Measurements from ENCODE around the gene SMCO4. TPM values are rescaled to one million over a fixed set of nuclear protein-coding genes. Genes with fewer than 3 reads are reported as not detected.

The SMCO4 gene
- total and polyA plus RNA-seq, 5 donors, result 31.8 to 95.6 (median 60.5) TPM

- Histone ChIP-seq H3K9me3 (ENCODE audit: control insufficient read depth, low read length) (no peaks in the 10 kb centered on the region), H3K4me3 (ENCODE audit: low read length) (no peak overlapping the region), H3K4me1 (ENCODE audit: control insufficient read depth, insufficient read depth, low read length) (no peaks in the 10 kb centered on the region), H3K27me3 (ENCODE audit: control insufficient read depth, insufficient read depth) (no peaks in the 10 kb centered on the region), H3K27ac (ENCODE audit: low read length) (no peak overlapping the region)
- no peak for ATAC-seq
- no peak for DNase-seq
- intact Hi-C loops (cut with DNase I), result no loop called here
- 87% methylated on average over 2 of the region's 2 CpGs for WGBS
Measured at GRCh38 chr11:93574638-93575220, 31.5 kb upstream of the SMCO4 start.

DNA sequence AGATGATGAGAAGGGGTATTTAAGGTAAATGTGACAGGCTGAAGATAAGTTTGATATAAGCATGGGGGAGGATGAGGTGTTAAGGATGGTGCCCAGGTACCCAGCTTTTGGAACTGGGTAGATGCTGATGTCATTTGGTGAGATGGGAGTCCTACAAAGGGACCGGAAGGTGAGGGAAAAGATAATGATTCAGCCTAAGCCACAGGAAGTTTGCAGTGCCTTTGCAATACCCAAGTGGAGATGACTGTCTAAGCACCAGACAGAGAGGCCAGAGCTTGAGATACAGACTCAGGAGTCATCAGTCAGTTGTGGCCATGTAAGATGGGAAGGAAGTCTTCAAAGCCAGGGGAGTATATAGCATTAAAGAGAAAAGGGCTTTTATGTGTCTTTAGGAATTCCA is 30.0 kb upstream of the SMCO4 start:
- Histone ChIP-seq H3K27ac (ENCODE audit: low read length) (no peak overlapping the region), H3K4me3 (ENCODE audit: low read length) (no peak overlapping the region), H3K4me1 (ENCODE audit: control insufficient read depth, insufficient read depth, low read length) (no peaks in the 10 kb centered on the region), H3K9me3 (ENCODE audit: control insufficient read depth, low read length) (no peaks in the 10 kb centered on the region), H3K27me3 (ENCODE audit: control insufficient read depth, insufficient read depth) (no peaks in the 10 kb centered on the region)
- no peak for DNase-seq
- WGBS, result 76% methylated on average over 1 of the region's 1 CpG
- intact Hi-C loops (cut with DNase I), result no loop called here
- no peak for ATAC-seq

DNA sequence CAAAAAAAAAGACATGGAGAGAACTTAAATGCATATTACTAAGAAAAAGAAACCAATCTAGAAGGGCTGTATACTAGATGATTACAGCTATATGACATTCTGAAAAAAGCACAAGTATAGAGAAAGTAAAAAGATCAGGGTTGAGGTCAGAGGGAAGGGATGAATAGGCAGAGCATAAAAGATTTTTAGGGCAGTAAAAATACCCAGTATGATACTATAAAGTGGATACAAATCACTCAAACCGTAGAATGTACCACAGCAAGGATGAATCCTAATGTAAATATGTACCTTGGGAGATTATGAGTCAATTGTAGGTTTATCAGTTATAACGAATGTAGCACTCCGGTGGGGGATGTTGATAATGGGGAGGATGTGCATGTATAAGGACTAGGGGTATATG is 29.4 kb upstream of the SMCO4 start:
- DNase-seq (no peak), ATAC-seq (no peak)
- peaks cover under 1% of the 10 kb centered on the region for H3K4me1 ChIP-seq (ENCODE audit: control insufficient read depth, insufficient read depth, low read length)
- H3K9me3 ChIP-seq (ENCODE audit: control insufficient read depth, low read length), result no peaks in the 10 kb centered on the region
- no peak overlapping the region for H3K4me3 ChIP-seq (ENCODE audit: low read length)
- H3K27ac ChIP-seq (ENCODE audit: low read length), result no peak overlapping the region
- intact Hi-C loops (cut with DNase I), result no loop called here
- 72% methylated on average over 3 of the region's 3 CpGs for WGBS
- H3K27me3 ChIP-seq (ENCODE audit: control insufficient read depth, insufficient read depth), result no peaks in the 10 kb centered on the region

DNA sequence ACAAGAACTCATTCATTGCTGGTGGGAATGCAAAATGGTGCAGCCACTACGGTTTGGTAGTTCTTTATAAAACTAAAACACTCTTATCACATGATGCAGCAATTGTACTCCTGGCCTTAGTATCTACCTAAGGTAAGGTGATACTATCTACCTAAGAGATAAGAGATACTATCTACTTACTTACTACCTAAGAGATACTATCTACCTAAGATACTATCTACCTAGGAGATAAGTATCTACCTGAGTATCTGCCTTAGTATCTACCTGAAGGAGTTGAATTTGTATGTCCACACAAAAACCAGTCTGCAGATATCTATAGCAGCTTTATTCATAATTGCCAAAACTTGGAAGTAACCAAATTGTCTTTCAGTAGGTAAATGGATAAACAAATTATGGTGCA is 29.0 kb upstream of the SMCO4 start:
- H3K27me3 ChIP-seq (ENCODE audit: control insufficient read depth, insufficient read depth), result no peaks in the 10 kb centered on the region
- H3K4me1 ChIP-seq (ENCODE audit: control insufficient read depth, insufficient read depth, low read length), result peaks cover 4% of the 10 kb centered on the region
- no peak for DNase-seq
- no peak overlapping the region for H3K4me3 ChIP-seq (ENCODE audit: low read length)
- 76% methylated on average over 1 of the region's 1 CpG for WGBS
- no peak for ATAC-seq
- intact Hi-C loops (cut with DNase I), result no loop called here
- no peaks in the 10 kb centered on the region for H3K9me3 ChIP-seq (ENCODE audit: control insufficient read depth, low read length)
- no peak overlapping the region for H3K27ac ChIP-seq (ENCODE audit: low read length)

DNA sequence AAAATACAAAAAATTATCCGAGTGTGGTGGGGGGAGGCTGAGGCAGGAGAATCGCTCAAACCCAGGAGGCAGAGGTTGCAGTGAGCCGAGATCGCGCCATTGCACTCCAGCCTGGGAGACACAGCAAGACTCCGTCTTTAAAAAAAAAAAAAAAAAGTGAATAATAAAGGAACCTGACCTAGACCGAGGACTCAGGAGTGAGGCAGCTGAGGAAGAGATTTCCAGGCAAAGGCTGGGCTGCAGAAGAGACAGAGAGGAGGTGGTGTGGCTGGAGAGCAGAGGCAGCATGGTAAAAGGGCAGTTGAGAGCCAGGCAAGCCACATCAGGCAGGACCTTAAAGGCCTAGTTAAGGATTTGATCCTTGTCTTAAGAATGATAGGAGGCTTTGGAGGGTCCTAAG is 28.4 kb upstream of the SMCO4 start:
- no peak overlapping the region for H3K27ac ChIP-seq (ENCODE audit: low read length)
- H3K27me3 ChIP-seq (ENCODE audit: control insufficient read depth, insufficient read depth), result no peaks in the 10 kb centered on the region
- WGBS, result 84% methylated on average over 7 of the region's 7 CpGs
- H3K4me3 ChIP-seq (ENCODE audit: low read length), result no peak overlapping the region
- intact Hi-C loops (cut with DNase I), result no loop called here
- DNase-seq (no peak), ATAC-seq (no peak)
- peaks cover 4% of the 10 kb centered on the region for H3K4me1 ChIP-seq (ENCODE audit: control insufficient read depth, insufficient read depth, low read length)
- H3K9me3 ChIP-seq (ENCODE audit: control insufficient read depth, low read length), result no peaks in the 10 kb centered on the region

DNA sequence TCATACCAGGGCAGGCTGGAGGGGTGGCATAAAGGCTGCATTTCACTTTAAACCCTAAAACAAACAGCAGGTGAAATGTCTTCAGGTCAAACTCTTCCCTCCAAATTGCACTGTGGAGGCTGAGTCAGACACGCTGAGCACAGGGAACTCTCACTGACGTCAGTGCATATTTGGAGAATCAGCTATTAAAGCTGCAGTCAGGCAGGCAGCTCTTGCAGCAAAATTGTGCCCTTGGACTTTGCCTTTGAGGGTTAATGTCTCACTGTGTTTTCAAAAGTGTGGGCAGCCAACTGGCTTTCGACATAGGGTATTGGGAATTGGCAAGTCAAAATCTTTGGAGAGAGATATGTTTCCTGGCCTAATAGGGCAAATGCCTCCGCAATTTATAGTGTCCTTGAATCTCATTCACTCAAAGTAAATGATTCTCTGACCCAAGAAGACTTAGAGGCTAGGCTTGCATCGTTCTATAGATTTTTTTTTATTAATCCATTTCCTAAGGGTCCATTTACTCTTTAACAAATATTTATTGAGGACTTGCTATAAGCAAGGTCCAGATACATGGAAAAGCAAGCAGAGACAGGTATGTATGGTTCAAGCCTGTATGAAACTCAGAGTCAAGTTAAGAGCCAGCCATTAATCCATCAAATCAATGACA is 27.7 kb upstream of the SMCO4 start:
- DNase-seq (peak in 1 of 3 donors; percentile 20), ATAC-seq (peak; percentile 49 to 81)
- Histone ChIP-seq H3K27me3 (ENCODE audit: control insufficient read depth, insufficient read depth) (no peaks in the 10 kb centered on the region), H3K9me3 (ENCODE audit: control insufficient read depth, low read length) (no peaks in the 10 kb centered on the region), H3K27ac (ENCODE audit: low read length) (no peak overlapping the region), H3K4me3 (ENCODE audit: low read length) (no peak overlapping the region), H3K4me1 (ENCODE audit: control insufficient read depth, insufficient read depth, low read length) (peaks cover 4% of the 10 kb centered on the region)
- 35% methylated on average over 5 of the region's 5 CpGs for WGBS
- intact Hi-C loops (cut with DNase I), result no loop called here

DNA sequence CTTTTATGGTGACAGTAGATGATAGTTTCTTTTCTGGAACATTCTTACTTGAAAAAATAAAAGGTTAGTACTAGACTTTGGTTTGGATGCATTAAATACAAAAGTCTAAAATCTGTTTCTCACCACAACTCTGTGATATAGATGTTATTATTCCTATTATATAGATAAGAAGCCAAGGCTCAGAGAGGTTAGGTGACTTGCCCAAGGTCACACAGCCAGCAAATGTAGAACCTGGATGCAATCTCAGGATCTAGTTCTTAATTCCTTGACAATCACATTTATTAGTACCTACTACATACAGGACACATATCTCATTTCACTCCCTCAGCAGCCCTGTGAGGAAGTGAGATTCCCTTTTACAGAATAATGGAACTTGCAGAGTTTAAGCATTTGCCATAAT is 26.3 kb upstream of the SMCO4 start:
- Histone ChIP-seq H3K4me3 (ENCODE audit: low read length) (no peak overlapping the region), H3K27me3 (ENCODE audit: control insufficient read depth, insufficient read depth) (no peaks in the 10 kb centered on the region), H3K9me3 (ENCODE audit: control insufficient read depth, low read length) (no peaks in the 10 kb centered on the region), H3K4me1 (ENCODE audit: control insufficient read depth, insufficient read depth, low read length) (peaks cover 4% of the 10 kb centered on the region), H3K27ac (ENCODE audit: low read length) (no peak overlapping the region)
- DNase-seq (no peak), ATAC-seq (no peak)
- intact Hi-C loops (cut with DNase I), result no loop called here

GRCh38 chr11:93568726-93569125 is 25.5 kb upstream of the SMCO4 start:
- Histone ChIP-seq H3K27ac (ENCODE audit: low read length) (no peak overlapping the region), H3K27me3 (ENCODE audit: control insufficient read depth, insufficient read depth) (no peaks in the 10 kb centered on the region), H3K9me3 (ENCODE audit: control insufficient read depth, low read length) (no peaks in the 10 kb centered on the region), H3K4me3 (ENCODE audit: low read length) (no peak overlapping the region), H3K4me1 (ENCODE audit: control insufficient read depth, insufficient read depth, low read length) (peaks cover 4% of the 10 kb centered on the region)
- 86% methylated on average over 2 of the region's 2 CpGs for WGBS
- ATAC-seq (no peak), DNase-seq (no peak)
- intact Hi-C loops (cut with DNase I), result no loop called here

GRCh38 chr11:93567401-93567895 is 24.3 kb upstream of the SMCO4 start:
- intact Hi-C loops (cut with DNase I), result no loop called here
- no peaks in the 10 kb centered on the region for H3K9me3 ChIP-seq (ENCODE audit: control insufficient read depth, low read length)
- no peak overlapping the region for H3K4me3 ChIP-seq (ENCODE audit: low read length)
- ATAC-seq (peak; percentile 95), DNase-seq (peak; percentile 81 to 91 (median 91))
- no peak overlapping the region for H3K27ac ChIP-seq (ENCODE audit: low read length)
- WGBS, result 21% methylated on average over 7 of the region's 7 CpGs
- no peaks in the 10 kb centered on the region for H3K27me3 ChIP-seq (ENCODE audit: control insufficient read depth, insufficient read depth)
- H3K4me1 ChIP-seq (ENCODE audit: control insufficient read depth, insufficient read depth, low read length), result peaks cover 4% of the 10 kb centered on the region

- peaks cover 4% of the 10 kb centered on the region for H3K4me1 ChIP-seq (ENCODE audit: control insufficient read depth, insufficient read depth, low read length)
- no peak overlapping the region for H3K27ac ChIP-seq (ENCODE audit: low read length)
- DNase-seq (no peak), ATAC-seq (no peak)
- H3K9me3 ChIP-seq (ENCODE audit: control insufficient read depth, low read length), result no peaks in the 10 kb centered on the region
- H3K27me3 ChIP-seq (ENCODE audit: control insufficient read depth, insufficient read depth), result no peaks in the 10 kb centered on the region
- WGBS, result 70% methylated on average over 3 of the region's 3 CpGs
- intact Hi-C loops (cut with DNase I), result no loop called here
- no peak overlapping the region for H3K4me3 ChIP-seq (ENCODE audit: low read length)
Measured at GRCh38 chr11:93564895-93565294, 21.7 kb upstream of the SMCO4 start.

GRCh38 chr11:93563857-93564256 is 20.7 kb upstream of the SMCO4 start:
- Histone ChIP-seq H3K4me3 (ENCODE audit: low read length) (no peak overlapping the region), H3K27ac (ENCODE audit: low read length) (no peak overlapping the region), H3K9me3 (ENCODE audit: control insufficient read depth, low read length) (no peaks in the 10 kb centered on the region), H3K4me1 (ENCODE audit: control insufficient read depth, insufficient read depth, low read length) (peaks cover 4% of the 10 kb centered on the region), H3K27me3 (ENCODE audit: control insufficient read depth, insufficient read depth) (no peaks in the 10 kb centered on the region)
- DNase-seq (no peak), ATAC-seq (no peak)
- intact Hi-C loops (cut with DNase I), result no loop called here
